Motor neuron (in vitro differentiated cells): ENCODE results near the gene SYCE1L. TPM values are rescaled to one million over a fixed set of nuclear protein-coding genes. Genes with fewer than 3 reads are reported as not detected.
A peak's percentile ranks its signal among the peaks of the same experiment; 100 is the strongest.
"Not testable (repeated sequence)": the region's sequence is repeated elsewhere in the genome, so short reads cannot be mapped to it uniquely, and the experiment has no call there.

ENCODE experiments used
- ATAC-seq, 8 experiments: fragments of 200-7000 bp; cut with Tn5 transposase; replicated peaks in 6 of 8; 2 replicates each; pipeline ENCODE4 v1.8.0; 2021; ENCODE audit warnings: mild to moderate bottlenecking in 8 of 8, moderate library complexity in 8 of 8
- H3K27ac ChIP-seq, 2 donors: fragments of 250-450 bp; sonication (Bioruptor Pico); 2 replicates each; pipeline ENCODE4 v1.9.0; 2021; ENCODE audit warnings: antibody characterized with exemption in 2 of 2, mild to moderate bottlenecking in 2 of 2, moderate library complexity in 1 of 2
- H3K4me1 ChIP-seq, 2 donors: fragments of 250-450 bp; sonication (Bioruptor Pico); replicated peaks in 1 of 2; 2 replicates each; pipeline ENCODE4 v1.6.1; 2021; ENCODE audit warnings: antibody characterized with exemption in 2 of 2, mild to moderate bottlenecking in 2 of 2, moderate library complexity in 1 of 2
- H3K4me3 ChIP-seq, 5 donors: fragments of 250-450 bp; sonication (Bioruptor Pico); 2 replicates each; pipeline ENCODE4 v1.9.0; 2021; ENCODE audit warnings: antibody characterized with exemption in 5 of 5, mild to moderate bottlenecking in 5 of 5, moderate library complexity in 4 of 5
- WGBS, 10 experiments: fragments of 450-650 bp; shearing (Covaris generic); methylation state at CpG; one replicate each; pipeline ENCODE4 v1.0.0; 2022; 5-methylcytosine and 5-hydroxymethylcytosine counted together
- in situ Hi-C, 9 experiments: fragments of 400-800 bp; cut with MboI; loops; one replicate each; pipeline ENCODE4 v1.15.0; 2021; ENCODE audit warnings: low sequenced_read_pairs in 9 of 9, low pct_unique_long_range_greater_than_20kb in 2 of 9; ENCODE audit not compliant: unreplicated experiment in 9 of 9
- total RNA-seq, 8 experiments: library from RNA; unstranded; fragments of 300-600 nt; gene quantifications; 2 replicates each; pipeline versions ENCODE4 v1.2.3 to v1.2.4, GENCODE V29; 2022

The SYCE1L gene
- total RNA-seq, 8 experiments from 2014 or later: 1.7 to 17.3 (median 7.6) TPM; not detected in 1

DNA sequence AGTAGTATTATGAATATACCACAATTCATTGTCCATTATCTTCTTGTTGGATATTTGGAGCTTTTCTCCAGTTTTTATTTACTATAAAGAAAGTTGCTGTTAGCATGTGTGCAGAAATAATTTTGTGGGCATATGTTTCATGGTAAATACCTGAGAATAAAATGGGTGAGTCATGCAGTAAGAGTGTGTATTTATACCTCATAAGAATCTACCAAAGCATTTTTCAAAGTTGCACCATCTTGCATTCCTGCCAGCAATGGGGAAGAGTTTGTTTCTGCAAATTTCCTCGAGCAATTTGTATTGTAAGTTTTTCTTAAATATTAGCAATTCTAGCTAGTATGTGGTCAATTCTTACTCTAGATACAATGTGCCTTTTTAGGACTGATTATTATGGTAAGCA is 16.1 kb upstream of the SYCE1L start:
- 7 to 100% (median 71%) methylated on average over 1 of the region's 1 CpG; no CpG with 5 or more reads in 1 of the 10 experiments for WGBS, 10 experiments
- H3K4me1 ChIP-seq: no peaks in the 10 kb centered on the region
- no peak overlapping the region for H3K4me3 ChIP-seq
- no peak overlapping the region for H3K27ac ChIP-seq
- no peak for ATAC-seq
- in situ Hi-C loops: no loop called here

GRCh38 chr16:77186298-77186697 is 12.9 kb upstream of the SYCE1L start:
- WGBS, 10 experiments: 0 to 100% (median 21%) methylated on average over 1 of the region's 1 CpG; no CpG with 5 or more reads in 4 of the 10 experiments
- ATAC-seq, H3K4me3 ChIP-seq, in situ Hi-C loops, H3K4me1 ChIP-seq, H3K27ac ChIP-seq: not testable (repeated sequence)

GRCh38 chr16:77190190-77190477 is 9.1 kb upstream of the SYCE1L start:
- WGBS, 10 experiments: 0 to 2% (median 0%) methylated on average over 7 to 9 of the region's 19 CpGs; no CpG with 5 or more reads in 7 of the 10 experiments
- Histone ChIP-seq H3K4me3 (peak overlapping the region; percentile 65 to 86 (median 78)), H3K4me1 (peaks cover 9 to 10% of the 10 kb centered on the region in 2 donors), H3K27ac (peak overlapping the region; percentile 58 to 65)
- in situ Hi-C loops: no loop called here
- no peak for ATAC-seq

GRCh38 chr16:77190478-77191258 is 8.5 kb upstream of the SYCE1L start, which contains the start of gene MON1B:
Gene MON1B, plus strand, starts transcription at chr16:77191190. Its CDS starts 296 bp downstream, at chr16:77191486.
- Histone ChIP-seq H3K4me3 (peak within 1 kb of the TSS; percentile 65 to 86 (median 78)), H3K27ac (peak within 1 kb of the TSS; percentile 88 to 93), H3K4me1 (peaks cover 9 to 10% of the 10 kb centered on the region in 2 donors)
- in situ Hi-C loops: no loop called here
- peak; percentile 93 to 97 (median 95) for ATAC-seq
- 0 to 17% (median 0%) methylated on average over 1 to 24 of the region's 63 CpGs; no CpG with 5 or more reads in 1 of the 10 experiments for whole genome bisulfite sequencing, 10 experiments

DNA sequence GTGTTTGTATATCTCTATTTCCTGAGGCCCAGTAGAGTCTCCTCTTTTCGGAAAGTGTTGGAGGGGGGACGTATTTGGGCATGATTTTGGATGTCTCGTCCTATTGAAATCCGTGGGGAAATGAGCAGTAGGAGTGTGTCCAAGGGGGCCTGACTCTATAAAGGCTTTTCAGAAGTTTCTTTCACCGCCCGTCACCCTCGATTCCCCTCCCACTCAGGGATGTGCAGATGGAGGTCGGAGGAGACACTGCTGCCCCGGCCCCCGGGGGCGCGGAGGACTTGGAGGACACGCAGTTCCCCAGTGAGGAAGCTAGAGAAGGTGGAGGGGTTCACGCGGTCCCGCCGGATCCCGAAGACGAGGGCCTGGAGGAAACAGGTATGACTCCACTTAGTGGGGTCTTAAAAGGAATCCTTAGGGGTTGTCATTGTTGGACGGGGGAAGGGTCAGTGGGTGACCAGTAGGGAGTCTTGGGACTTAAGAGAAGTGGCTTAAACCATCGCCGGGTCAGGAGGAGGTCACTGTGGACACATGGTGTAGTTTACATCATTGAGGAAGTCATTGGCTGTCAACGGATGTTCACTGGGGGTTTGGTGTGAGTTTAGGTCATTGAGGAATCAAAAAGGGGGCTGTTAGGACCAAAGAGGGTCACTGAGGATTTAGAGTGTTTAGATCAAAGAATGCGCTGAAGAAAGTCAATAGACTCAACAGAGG is 7.8 kb upstream of the SYCE1L start:
- peak in 2 of 8 experiments; percentile 1 for ATAC-seq
- Histone ChIP-seq H3K4me1 (peaks cover 9 to 10% of the 10 kb centered on the region in 2 donors), H3K4me3 (peak overlapping the region; percentile 65 to 86 (median 78)), H3K27ac (peak overlapping the region; percentile 88 to 93)
- WGBS, 10 experiments: 0 to 83% (median 16%) methylated on average over 1 to 17 of the region's 24 CpGs; no CpG with 5 or more reads in 3 of the 10 experiments
- in situ Hi-C loops: no loop called here

- ATAC-seq: no peak
- in situ Hi-C loops: no loop called here
- no peak overlapping the region for H3K27ac ChIP-seq
- H3K4me1 ChIP-seq: peaks cover 9 to 10% of the 10 kb centered on the region in 2 donors
- H3K4me3 ChIP-seq: no peak overlapping the region
- WGBS, 10 experiments: 100% methylated on average over 1 to 3 of the region's 13 CpGs; no CpG with 5 or more reads in 6 of the 10 experiments
Observed at GRCh38 chr16:77193377-77193776, 5.8 kb upstream of the SYCE1L start.

GRCh38 chr16:77194295-77195231 is 4.6 kb upstream of the SYCE1L start:
- Histone ChIP-seq H3K4me1 (peaks cover 9 to 10% of the 10 kb centered on the region in 2 donors), H3K27ac (no peak overlapping the region), H3K4me3 (no peak overlapping the region)
- 98 to 100% (median 100%) methylated on average over 1 to 7 of the region's 48 CpGs; no CpG with 5 or more reads in 5 of the 10 experiments for WGBS, 10 experiments
- in situ Hi-C loops: no loop called here
- ATAC-seq: no peak

- in situ Hi-C loops: no loop called here
- Histone ChIP-seq H3K4me1 (peaks cover 9 to 10% of the 10 kb centered on the region in 2 donors), H3K27ac (no peak overlapping the region), H3K4me3 (no peak overlapping the region)
- no peak for ATAC-seq
- WGBS, 10 experiments: 72 to 100% methylated on average over 1 to 3 of the region's 8 CpGs; no CpG with 5 or more reads in 8 of the 10 experiments
Observed at GRCh38 chr16:77195411-77195810, 3.8 kb upstream of the SYCE1L start.

DNA sequence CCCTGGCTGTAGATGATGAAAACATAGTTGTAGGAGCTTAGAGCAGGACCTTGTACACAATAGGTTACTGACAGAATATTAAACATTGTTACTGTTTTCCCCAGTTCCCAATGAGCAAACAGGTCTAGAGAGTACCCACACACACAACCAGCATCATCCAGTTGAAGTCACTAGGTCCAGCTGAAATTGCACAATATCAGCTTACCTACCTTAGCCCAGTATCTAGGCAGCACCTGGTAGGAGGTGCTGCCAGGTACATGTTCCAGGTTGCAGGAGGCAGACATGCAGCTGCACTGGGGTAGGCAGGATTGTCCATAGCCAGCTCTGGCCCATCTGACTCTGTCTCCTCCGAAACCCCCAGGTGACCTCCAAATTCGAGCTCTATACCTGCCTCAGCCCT is 1.5 kb upstream of the SYCE1L start:
- Histone ChIP-seq H3K4me3 (no peak overlapping the region), H3K27ac (no peak overlapping the region), H3K4me1 (peaks cover 0 to 2% of the 10 kb centered on the region in 2 donors)
- in situ Hi-C loops: no loop called here
- ATAC-seq: no peak
- 90% methylated on average over 2 of the region's 2 CpGs; no CpG with 5 or more reads in 9 of the 10 experiments for WGBS, 10 experiments

GRCh38 chr16:77206533-77206932 is 7.3 kb downstream of the SYCE1L start:
- ATAC-seq: no peak
- H3K4me1 ChIP-seq: peaks cover 10 to 17% of the 10 kb centered on the region in 2 donors
- H3K4me3 ChIP-seq: no peak overlapping the region
- no peak overlapping the region for H3K27ac ChIP-seq
- in situ Hi-C loops: no loop called here
- 33 to 100% (median 67%) methylated on average over 1 to 2 of the region's 2 CpGs; no CpG with 5 or more reads in 2 of the 10 experiments for WGBS, 10 experiments

GRCh38 chr16:77207030-77207429 is 7.8 kb downstream of the SYCE1L start:
- Histone ChIP-seq H3K4me1 (peaks cover 10 to 17% of the 10 kb centered on the region in 2 donors), H3K27ac (no peak overlapping the region), H3K4me3 (no peak overlapping the region)
- WGBS, 10 experiments: 20 to 74% (median 30%) methylated on average over 1 to 4 of the region's 5 CpGs; no CpG with 5 or more reads in 3 of the 10 experiments
- ATAC-seq: no peak
- in situ Hi-C loops: no loop called here

GRCh38 chr16:77208382-77208781 is 9.2 kb downstream of the SYCE1L start:
- peaks cover 13 to 15% of the 10 kb centered on the region in 2 donors for H3K4me1 ChIP-seq
- 67 to 100% (median 87%) methylated on average over 1 to 2 of the region's 3 CpGs; no CpG with 5 or more reads in 4 of the 10 experiments for WGBS, 10 experiments
- H3K4me3 ChIP-seq: no peak overlapping the region
- H3K27ac ChIP-seq: no peak overlapping the region
- in situ Hi-C loops: no loop called here
- no peak for ATAC-seq
